ENCODE results near the gene MET.

DNA sequence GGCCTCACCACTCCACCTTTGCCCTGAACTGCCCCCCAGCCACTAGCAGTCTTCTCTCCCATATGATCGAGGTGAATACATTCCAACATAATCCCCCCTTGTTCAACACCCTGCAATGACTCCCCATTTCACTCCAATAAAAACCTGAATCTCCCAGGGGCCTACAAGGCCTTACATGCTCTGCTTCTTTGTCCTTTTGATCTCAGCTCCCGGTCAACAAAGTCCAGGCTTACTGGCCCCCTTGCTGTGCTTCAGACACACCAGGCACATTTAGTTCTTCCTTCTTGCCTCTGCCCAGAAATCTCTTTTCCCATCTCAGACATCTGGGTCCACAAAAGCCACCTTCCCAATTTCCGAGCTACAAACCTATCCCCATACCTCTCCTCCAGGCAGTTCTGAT lies 14.0 kb downstream of the MET start:
- TF ChIP-seq, protein P1, sequence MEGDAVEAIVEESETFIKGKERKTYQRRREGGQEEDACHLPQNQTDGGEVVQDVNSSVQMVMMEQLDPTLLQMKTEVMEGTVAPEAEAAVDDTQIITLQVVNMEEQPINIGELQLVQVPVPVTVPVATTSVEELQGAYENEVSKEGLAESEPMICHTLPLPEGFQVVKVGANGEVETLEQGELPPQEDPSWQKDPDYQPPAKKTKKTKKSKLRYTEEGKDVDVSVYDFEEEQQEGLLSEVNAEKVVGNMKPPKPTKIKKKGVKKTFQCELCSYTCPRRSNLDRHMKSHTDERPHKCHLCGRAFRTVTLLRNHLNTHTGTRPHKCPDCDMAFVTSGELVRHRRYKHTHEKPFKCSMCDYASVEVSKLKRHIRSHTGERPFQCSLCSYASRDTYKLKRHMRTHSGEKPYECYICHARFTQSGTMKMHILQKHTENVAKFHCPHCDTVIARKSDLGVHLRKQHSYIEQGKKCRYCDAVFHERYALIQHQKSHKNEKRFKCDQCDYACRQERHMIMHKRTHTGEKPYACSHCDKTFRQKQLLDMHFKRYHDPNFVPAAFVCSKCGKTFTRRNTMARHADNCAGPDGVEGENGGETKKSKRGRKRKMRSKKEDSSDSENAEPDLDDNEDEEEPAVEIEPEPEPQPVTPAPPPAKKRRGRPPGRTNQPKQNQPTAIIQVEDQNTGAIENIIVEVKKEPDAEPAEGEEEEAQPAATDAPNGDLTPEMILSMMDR (IDR thresholded peaks at IDR 0.05; ENCODE audit: insufficient read depth, low read length, poor library complexity, severe bottlenecking): no peak
- no peak for TF ChIP-seq EZH2phosphoT487 (conservative IDR thresholded peaks at IDR 0.05; ENCODE audit: low read length)

Data from SU-DHL-6 (cell line).